SU-DHL-6 (cell line): ENCODE results near the gene DPM1.
A peak's percentile ranks its signal among the peaks of the same experiment; 100 is the strongest.

ENCODE experiments used
- H2AFZ ChIP-seq: fragments of 200-600 bp; sonication (generic); 2 replicates; pipeline ENCODE4 v1.6.1; 2014; ENCODE audit warnings: low read depth, mild to moderate bottlenecking, moderate library complexity, mixed read lengths, antibody characterized with exemption, low read length; ENCODE audit not compliant: severe bottlenecking
- H3F3A ChIP-seq: fragments of 200-600 bp; shearing (Covaris generic); 2 replicates; pipeline ENCODE4 v1.6.0; 2016; ENCODE audit warnings: antibody characterized with exemption, mild to moderate bottlenecking; ENCODE audit not compliant: insufficient read depth
- H3K27ac ChIP-seq: fragments of 200-600 bp; sonication (generic); 2 replicates; pipeline ENCODE4 v1.5.1; 2016; ENCODE audit warnings: low read depth, mild to moderate bottlenecking, low read length, moderate library complexity, mixed read lengths
- H3K27me3 ChIP-seq: fragments of 200-600 bp; sonication (generic), shearing (Covaris generic); 2 replicates; pipeline ENCODE4 v1.6.0; 2014; ENCODE audit warnings: mild to moderate bottlenecking, low read length
- H3K36me3 ChIP-seq: fragments of 200-600 bp; sonication (generic); 2 replicates; pipeline ENCODE4 v1.6.1; 2014; ENCODE audit warnings: mild to moderate bottlenecking, low read length, mixed read lengths
- H3K4me2 ChIP-seq: fragments of 300-600, 200-600 bp; shearing (Covaris generic), sonication (generic); 2 replicates; pipeline ENCODE4 v1.6.0; 2014; ENCODE audit warnings: low read length, low read depth, mild to moderate bottlenecking; ENCODE audit not compliant: poor library complexity, severe bottlenecking
- H3K4me3 ChIP-seq: fragments of 200-600 bp; sonication (generic); 2 replicates; pipeline ENCODE4 v1.5.1; 2014; ENCODE audit warnings: antibody characterized with exemption, low read length, mild to moderate bottlenecking, mixed read lengths; ENCODE audit not compliant: insufficient read depth, poor library complexity, severe bottlenecking
- H3K79me2 ChIP-seq: fragments of 200-600 bp; sonication (generic); 2 replicates; pipeline ENCODE4 v1.6.1; 2014; ENCODE audit warnings: mild to moderate bottlenecking, low read length, moderate library complexity; ENCODE audit not compliant: insufficient read depth
- H3K9ac ChIP-seq: fragments of 200-600 bp; sonication (generic); 2 replicates; pipeline ENCODE4 v1.7.0; 2014; ENCODE audit warnings: mild to moderate bottlenecking, low read length
- H3K9me2 ChIP-seq: fragments of 200-600 bp; sonication (generic); replicated peaks from 2 replicates; pipeline ENCODE4 v1.6.1; 2014; ENCODE audit warnings: low read length; ENCODE audit not compliant: insufficient read depth
- H3K9me3 ChIP-seq: fragments of 200-600 bp; sonication (generic); 2 replicates; pipeline ENCODE4 v1.6.1; 2014; ENCODE audit warnings: low read length, mixed read lengths; ENCODE audit not compliant: insufficient read depth
- H4K20me1 ChIP-seq: fragments of 200-600 bp; sonication (generic); 2 replicates; pipeline ENCODE4 v1.6.1; 2014; ENCODE audit warnings: low read depth, mild to moderate bottlenecking, antibody characterized with exemption, low read length, moderate library complexity, mixed read lengths
- EZH2phosphoT487 ChIP-seq: fragments of 200-600 bp; sonication (generic), shearing (Covaris generic); conservative IDR thresholded peaks from 2 replicates; pipeline ENCODE4 v1.6.1; 2018; ENCODE audit warnings: mild to moderate bottlenecking, antibody characterized with exemption, low read length, moderate library complexity, mixed read lengths
- TF ChIP-seq, protein P1 (sequence below): fragments of 200-600 bp; sonication (generic); IDR thresholded peaks from one replicate; pipeline ENCODE4 v1.5.1; 2017; ENCODE audit warnings: antibody characterized with exemption, mild to moderate bottlenecking, low read length, moderate library complexity; ENCODE audit not compliant: insufficient read depth, poor library complexity, severe bottlenecking

The DPM1 gene

DNA sequence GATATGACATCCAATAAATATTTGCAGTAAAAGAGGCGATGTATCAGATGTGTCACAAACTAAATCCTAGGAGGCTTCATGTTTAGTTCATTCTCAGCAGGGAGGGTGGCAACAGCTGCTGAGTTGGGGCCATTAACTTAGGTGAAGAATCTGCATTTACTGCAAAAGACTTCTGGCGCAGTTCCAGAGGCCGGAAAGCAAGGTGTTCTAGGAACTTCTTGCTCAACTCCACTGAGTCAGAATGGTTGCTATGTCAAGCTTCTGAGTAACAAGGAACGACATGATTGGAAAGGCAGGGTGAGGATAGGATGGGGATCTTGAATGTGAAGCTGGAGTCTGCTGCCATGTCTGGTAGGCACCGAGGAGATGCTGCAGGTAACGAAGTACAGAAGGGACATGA, 38.8 kb downstream of the DPM1 start:
- Histone ChIP-seq H3K36me3 (peaks cover 27% of the 10 kb centered on the region), H3K9me2 (no peaks in the 10 kb centered on the region), H3K4me3 (no peak overlapping the region), H2AFZ (no peak overlapping the region), H3K9ac (no peak overlapping the region), H3K27ac (no peak overlapping the region), H3K9me3 (no peaks in the 10 kb centered on the region), H3K27me3 (no peaks in the 10 kb centered on the region), H3K4me2 (no peak overlapping the region), H4K20me1 (peaks cover 59% of the 10 kb centered on the region), H3K79me2 (peaks cover 99% of the 10 kb centered on the region), H3F3A (peaks cover 21% of the 10 kb centered on the region)
- TF ChIP-seq, protein P1, sequence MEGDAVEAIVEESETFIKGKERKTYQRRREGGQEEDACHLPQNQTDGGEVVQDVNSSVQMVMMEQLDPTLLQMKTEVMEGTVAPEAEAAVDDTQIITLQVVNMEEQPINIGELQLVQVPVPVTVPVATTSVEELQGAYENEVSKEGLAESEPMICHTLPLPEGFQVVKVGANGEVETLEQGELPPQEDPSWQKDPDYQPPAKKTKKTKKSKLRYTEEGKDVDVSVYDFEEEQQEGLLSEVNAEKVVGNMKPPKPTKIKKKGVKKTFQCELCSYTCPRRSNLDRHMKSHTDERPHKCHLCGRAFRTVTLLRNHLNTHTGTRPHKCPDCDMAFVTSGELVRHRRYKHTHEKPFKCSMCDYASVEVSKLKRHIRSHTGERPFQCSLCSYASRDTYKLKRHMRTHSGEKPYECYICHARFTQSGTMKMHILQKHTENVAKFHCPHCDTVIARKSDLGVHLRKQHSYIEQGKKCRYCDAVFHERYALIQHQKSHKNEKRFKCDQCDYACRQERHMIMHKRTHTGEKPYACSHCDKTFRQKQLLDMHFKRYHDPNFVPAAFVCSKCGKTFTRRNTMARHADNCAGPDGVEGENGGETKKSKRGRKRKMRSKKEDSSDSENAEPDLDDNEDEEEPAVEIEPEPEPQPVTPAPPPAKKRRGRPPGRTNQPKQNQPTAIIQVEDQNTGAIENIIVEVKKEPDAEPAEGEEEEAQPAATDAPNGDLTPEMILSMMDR, result no peak
- no peak for TF ChIP-seq EZH2phosphoT487

DNA sequence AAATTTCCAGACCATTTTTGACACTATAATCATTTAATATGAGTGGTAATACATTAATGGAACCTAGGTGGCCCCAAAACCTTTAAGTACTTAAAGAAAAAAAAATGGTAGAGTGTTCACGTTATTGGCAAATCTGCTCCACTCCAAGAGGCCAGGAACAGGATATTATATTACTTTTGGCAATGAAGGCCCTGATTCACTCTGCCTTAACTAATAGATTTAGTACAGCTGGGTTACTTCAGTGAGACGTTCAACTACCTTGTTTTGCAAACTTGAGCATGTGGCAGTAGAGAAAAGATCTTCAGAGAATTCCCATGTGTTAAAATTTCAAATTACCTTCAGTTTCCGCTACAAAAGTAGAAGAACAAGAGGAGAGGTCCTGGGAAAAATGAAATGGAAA, 39.9 kb downstream of the DPM1 start:
- no peaks in the 10 kb centered on the region for H3K27me3 ChIP-seq
- peaks cover 21% of the 10 kb centered on the region for H3F3A ChIP-seq
- no peak overlapping the region for H3K4me3 ChIP-seq
- no peaks in the 10 kb centered on the region for H3K9me2 ChIP-seq
- H3K9ac ChIP-seq, result no peak overlapping the region
- H4K20me1 ChIP-seq, result peaks cover 55% of the 10 kb centered on the region
- H3K36me3 ChIP-seq, result peaks cover 20% of the 10 kb centered on the region; the same call in 1 of the 2 replicates
- no peak overlapping the region for H3K27ac ChIP-seq
- no peaks in the 10 kb centered on the region for H3K9me3 ChIP-seq
- peak overlapping the region; percentile 37 for H3K4me2 ChIP-seq
- TF ChIP-seq, protein P1, result no peak
- TF ChIP-seq EZH2phosphoT487, result no peak
- no peak overlapping the region for H2AFZ ChIP-seq
- peaks cover 99% of the 10 kb centered on the region for H3K79me2 ChIP-seq

DNA sequence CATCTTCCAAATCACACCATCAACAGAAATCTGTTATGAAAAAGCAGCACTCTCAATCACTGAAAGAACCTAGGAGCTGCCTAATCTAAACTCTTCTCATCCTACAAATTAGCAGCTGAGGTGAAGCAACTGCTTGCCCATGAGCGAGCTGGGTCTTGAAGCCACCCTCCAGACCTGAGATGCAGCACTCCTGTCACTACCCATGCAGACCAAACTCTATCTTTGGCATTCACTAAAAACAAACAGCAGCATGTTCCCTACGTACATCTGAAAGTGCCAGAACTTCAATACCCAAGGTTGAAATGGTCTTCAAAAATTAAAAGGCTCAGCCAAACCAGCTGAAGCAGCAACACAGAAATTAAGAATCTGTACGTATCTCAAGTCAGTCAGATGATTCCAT, 41.4 kb downstream of the DPM1 start:
- Histone ChIP-seq H4K20me1 (peaks cover 54% of the 10 kb centered on the region), H3F3A (peaks cover 18% of the 10 kb centered on the region), H3K4me2 (peak overlapping the region; percentile 37), H3K27me3 (no peaks in the 10 kb centered on the region), H3K9me3 (no peaks in the 10 kb centered on the region), H2AFZ (no peak overlapping the region), H3K27ac (peak overlapping the region; percentile 26; the same call in 1 of the 2 replicates), H3K4me3 (no peak overlapping the region), H3K79me2 (peaks cover 99% of the 10 kb centered on the region), H3K36me3 (peaks cover 20% of the 10 kb centered on the region; the same call in 1 of the 2 replicates), H3K9me2 (no peaks in the 10 kb centered on the region), H3K9ac (no peak overlapping the region)
- TF ChIP-seq EZH2phosphoT487, result no peak
- TF ChIP-seq, protein P1, result no peak
